Ectodermal cell (in vitro differentiated cells): ENCODE data around the gene MYCBPAP.

Source experiments
- H3K27ac ChIP-seq: 2 replicates; pipeline ENCODE4 v1.7.0; 2013; ENCODE audit warnings: mild to moderate bottlenecking, low read depth, low read length; ENCODE audit not compliant: insufficient read depth, poor library complexity, severe bottlenecking
- H3K27me3 ChIP-seq: 2 replicates; pipeline ENCODE4 v1.7.0; 2013; ENCODE audit warnings: mild to moderate bottlenecking, low read length; ENCODE audit not compliant: insufficient read depth, control insufficient read depth, poor library complexity, severe bottlenecking
- H3K36me3 ChIP-seq: one replicate; pipeline ENCODE4 v1.7.0; 2013; ENCODE audit warnings: low read length; ENCODE audit not compliant: control insufficient read depth, insufficient read depth
- H3K4me1 ChIP-seq: one replicate; pipeline ENCODE4 v1.7.0; 2013; ENCODE audit warnings: low read length; ENCODE audit not compliant: control insufficient read depth, insufficient read depth
- H3K4me3 ChIP-seq: 2 replicates; pipeline ENCODE4 v1.7.0; 2013; ENCODE audit warnings: low read depth, low read length, control low read depth; ENCODE audit not compliant: insufficient read depth
- H3K9me3 ChIP-seq: 2 replicates; pipeline ENCODE4 v1.7.0; 2013; ENCODE audit warnings: mild to moderate bottlenecking, low read length, moderate library complexity; ENCODE audit not compliant: control insufficient read depth
- WGBS, 2 experiments: methylation state at CpG; one replicate each; pipeline ENCODE4 v1.1.7; 2013; ENCODE audit warnings: missing lambda C conversion rate in 2 of 2; 5-methylcytosine and 5-hydroxymethylcytosine counted together

The MYCBPAP gene

DNA sequence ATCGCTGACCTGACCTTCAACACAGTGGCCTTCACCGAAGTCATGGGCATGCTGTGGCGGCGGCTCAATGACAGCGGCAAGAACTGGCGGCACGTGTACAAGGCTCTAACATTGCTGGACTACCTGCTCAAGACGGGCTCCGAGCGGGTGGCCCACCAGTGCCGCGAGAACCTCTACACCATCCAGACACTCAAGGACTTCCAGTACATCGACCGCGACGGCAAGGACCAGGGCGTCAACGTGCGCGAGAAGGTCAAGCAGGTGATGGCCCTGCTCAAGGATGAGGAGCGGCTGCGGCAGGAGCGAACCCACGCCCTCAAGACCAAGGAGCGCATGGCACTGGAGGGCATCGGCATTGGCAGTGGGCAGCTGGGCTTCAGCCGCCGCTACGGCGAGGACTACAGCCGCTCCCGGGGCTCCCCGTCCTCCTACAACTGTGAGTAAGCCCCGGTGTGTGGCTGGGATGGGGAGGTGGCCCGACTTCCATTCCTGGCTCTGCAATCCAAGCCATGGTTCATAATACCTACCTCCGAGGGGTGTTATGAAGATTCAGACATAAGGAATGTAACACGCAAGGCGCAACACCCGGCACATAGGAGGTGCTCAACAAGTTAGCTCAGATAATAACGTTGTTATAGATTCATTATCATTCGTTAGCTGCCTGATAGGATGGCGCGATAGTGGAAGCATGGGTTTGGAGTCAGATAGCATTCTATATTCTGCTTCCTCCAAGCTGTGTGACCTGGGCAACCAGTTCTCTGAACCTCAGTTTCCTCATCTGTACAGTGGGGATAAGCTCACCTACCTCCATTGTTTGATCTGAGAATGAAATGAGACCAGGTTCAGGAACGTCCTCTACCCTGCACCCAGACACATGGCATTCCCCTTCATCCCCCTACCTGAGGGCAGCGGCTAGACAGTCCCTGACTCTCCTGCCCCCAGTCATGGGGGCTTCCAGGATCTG lies 28.7 kb downstream of the MYCBPAP start:
- H3K27me3 ChIP-seq: peaks cover 39% of the 10 kb centered on the region
- no peak overlapping the region for H3K4me3 ChIP-seq
- no peaks in the 10 kb centered on the region for H3K9me3 ChIP-seq
- no peaks in the 10 kb centered on the region for H3K36me3 ChIP-seq
- no peak overlapping the region for H3K27ac ChIP-seq
- H3K4me1 ChIP-seq: peaks cover 47% of the 10 kb centered on the region
- 96% methylated on average over 45 of the region's 45 CpGs for WGBS, 2 experiments

- peaks cover 30% of the 10 kb centered on the region for H3K27me3 ChIP-seq
- no peaks in the 10 kb centered on the region for H3K36me3 ChIP-seq
These were observed 29.7 kb downstream of the MYCBPAP start for GRCh38 chr17:50537721-50538548.

GRCh38 chr17:50538549-50539410 lies 30.5 kb downstream of the MYCBPAP start:
- Histone ChIP-seq H3K9me3 (no peaks in the 10 kb centered on the region), H3K36me3 (no peaks in the 10 kb centered on the region), H3K27ac (no peak overlapping the region), H3K4me1 (peaks cover 43% of the 10 kb centered on the region), H3K4me3 (no peak overlapping the region), H3K27me3 (peaks cover 21% of the 10 kb centered on the region)
- 80% methylated on average over 20 of the region's 20 CpGs for WGBS, 2 experiments

More at GRCh38 chr17:50537721-50538548, 29.7 kb downstream of the MYCBPAP start:
- Histone ChIP-seq H3K9me3 (no peaks in the 10 kb centered on the region), H3K4me1 (peaks cover 44% of the 10 kb centered on the region), H3K4me3 (no peak overlapping the region), H3K27ac (no peak overlapping the region)
- WGBS, 2 experiments: 92 to 93% methylated on average over 20 of the region's 20 CpGs

DNA sequence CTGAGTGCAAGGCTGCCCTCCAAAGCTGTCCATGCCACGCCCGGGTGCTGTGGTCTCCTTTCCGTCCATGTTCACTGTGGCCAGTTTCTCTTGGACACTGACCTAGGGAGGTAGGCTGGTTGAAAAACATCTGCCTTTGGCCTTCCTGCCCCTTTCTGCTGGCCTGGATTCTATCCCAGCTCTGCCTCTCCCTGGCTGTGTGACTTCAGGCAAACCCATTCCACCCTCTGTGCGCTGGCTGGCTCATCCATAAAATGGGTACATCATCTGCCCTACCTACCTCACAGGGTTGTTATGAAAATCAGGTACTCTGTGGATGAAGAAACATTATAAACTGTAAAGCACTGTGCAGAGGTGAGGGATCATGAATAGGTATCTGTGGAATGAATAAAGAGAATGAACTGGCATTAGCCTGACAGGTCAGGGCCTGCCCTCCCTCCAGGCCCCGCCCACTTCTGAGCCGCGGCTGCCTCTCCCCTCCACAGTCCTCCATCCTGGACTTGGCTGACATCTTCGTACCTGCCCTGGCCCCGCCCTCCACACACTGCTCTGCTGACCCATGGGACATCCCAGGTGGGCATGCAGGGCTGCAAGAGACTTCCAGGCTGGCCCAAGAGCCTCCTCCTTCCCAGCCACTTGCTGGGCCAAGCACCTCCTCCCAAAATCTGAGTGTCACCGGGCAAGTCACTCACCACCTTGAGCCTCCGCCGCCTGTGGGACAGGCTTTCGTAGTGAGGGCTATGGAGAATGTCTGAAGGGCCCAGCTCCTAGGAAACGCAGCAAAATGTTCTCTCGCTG lies 31.7 kb downstream of the MYCBPAP start:
- Histone ChIP-seq H3K27me3 (peaks cover 9% of the 10 kb centered on the region), H3K9me3 (no peaks in the 10 kb centered on the region), H3K36me3 (no peaks in the 10 kb centered on the region), H3K4me1 (peaks cover 35% of the 10 kb centered on the region), H3K4me3 (no peak overlapping the region), H3K27ac (no peak overlapping the region)
- WGBS, 2 experiments: 75 to 79% methylated on average over 15 of the region's 15 CpGs

GRCh38 chr17:50540560-50541401 lies 32.5 kb downstream of the MYCBPAP start:
- H3K4me1 ChIP-seq: peaks cover 35% of the 10 kb centered on the region
- peaks cover 8% of the 10 kb centered on the region for H3K27me3 ChIP-seq
- H3K9me3 ChIP-seq: no peaks in the 10 kb centered on the region
- H3K4me3 ChIP-seq: peak overlapping the region; percentile 53
- WGBS, 2 experiments: 83 to 88% methylated on average over 11 of the region's 11 CpGs
- H3K36me3 ChIP-seq: no peaks in the 10 kb centered on the region
- H3K27ac ChIP-seq: no peak overlapping the region

GRCh38 chr17:50541402-50541715 lies 33.1 kb downstream of the MYCBPAP start:
- Histone ChIP-seq H3K4me3 (peak overlapping the region; percentile 53), H3K9me3 (no peaks in the 10 kb centered on the region)
- 70 to 80% methylated on average over 9 of the region's 9 CpGs for WGBS, 2 experiments

DNA sequence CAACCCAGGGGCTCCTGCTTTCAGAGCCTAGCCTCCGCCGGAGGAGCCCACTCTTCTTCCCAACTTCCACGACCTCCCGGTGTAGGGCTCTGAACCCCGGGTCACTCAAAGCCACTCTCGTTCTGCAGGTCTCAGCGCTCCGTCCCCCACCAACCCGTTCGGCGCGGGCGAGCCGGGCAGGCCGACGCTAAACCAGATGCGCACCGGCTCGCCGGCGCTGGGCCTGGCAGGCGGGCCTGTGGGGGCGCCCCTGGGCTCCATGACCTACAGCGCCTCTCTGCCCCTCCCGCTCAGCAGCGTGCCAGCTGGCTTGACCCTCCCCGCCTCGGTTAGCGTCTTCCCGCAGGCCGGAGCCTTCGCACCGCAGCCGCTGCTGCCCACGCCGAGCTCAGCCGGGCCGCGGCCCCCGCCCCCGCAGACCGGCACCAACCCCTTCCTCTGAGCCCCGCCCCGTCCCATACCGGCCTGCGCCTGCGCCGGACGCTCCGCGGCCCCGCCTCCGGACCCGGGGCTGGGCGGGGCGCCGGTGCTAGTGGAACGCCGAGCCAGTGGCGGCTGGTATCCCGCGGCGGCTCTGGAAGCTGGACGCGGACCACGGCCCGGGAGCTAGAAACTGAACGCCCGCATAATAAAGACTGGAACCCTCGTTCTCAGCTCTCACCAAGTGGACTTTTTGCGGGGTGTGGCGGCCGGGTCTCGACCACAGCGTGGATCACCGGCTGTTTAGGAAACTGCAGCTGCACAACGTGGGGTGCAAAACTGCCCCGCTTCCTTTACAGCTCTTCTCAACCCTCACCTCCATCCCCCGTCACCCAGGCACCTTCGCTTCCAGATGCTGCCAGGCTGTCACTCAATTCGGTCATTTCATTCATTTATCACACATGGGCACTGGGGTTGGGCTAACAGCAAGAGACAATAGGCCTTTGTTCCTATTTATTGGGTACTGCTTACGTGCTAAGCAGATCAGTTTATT lies 33.8 kb downstream of the MYCBPAP start:
- 3% methylated on average over 82 of the region's 82 CpGs for WGBS, 2 experiments
- Histone ChIP-seq H3K36me3 (no peaks in the 10 kb centered on the region), H3K4me3 (peak overlapping the region; percentile 53), H3K9me3 (no peaks in the 10 kb centered on the region), H3K27me3 (peaks cover 8% of the 10 kb centered on the region), H3K27ac (no peak overlapping the region), H3K4me1 (peaks cover 35% of the 10 kb centered on the region)

More at GRCh38 chr17:50541402-50541715, 33.1 kb downstream of the MYCBPAP start:
- H3K27me3 ChIP-seq: peaks cover 8% of the 10 kb centered on the region
- peaks cover 35% of the 10 kb centered on the region for H3K4me1 ChIP-seq
- H3K27ac ChIP-seq: no peak overlapping the region
- H3K36me3 ChIP-seq: no peaks in the 10 kb centered on the region
